Kasumi-1 (cell line): ENCODE results near the gene SDR39U1.

Experiments used
- DNase-seq, 2 experiments: peaks; one replicate each; lab custom pipeline; 2025; lab: John Stamatoyannopoulos, UW

The SDR39U1 gene

GRCh38 chr14:24411443-24412389 is 30.9 kb downstream of the SDR39U1 start:
- peak; percentile 56 to 78 for DNase-seq

GRCh38 chr14:24409956-24410355 is 32.6 kb downstream of the SDR39U1 start:
- no peak for DNase-seq

GRCh38 chr14:24409192-24409591 is 33.4 kb downstream of the SDR39U1 start:
- no peak for DNase-seq

DNA sequence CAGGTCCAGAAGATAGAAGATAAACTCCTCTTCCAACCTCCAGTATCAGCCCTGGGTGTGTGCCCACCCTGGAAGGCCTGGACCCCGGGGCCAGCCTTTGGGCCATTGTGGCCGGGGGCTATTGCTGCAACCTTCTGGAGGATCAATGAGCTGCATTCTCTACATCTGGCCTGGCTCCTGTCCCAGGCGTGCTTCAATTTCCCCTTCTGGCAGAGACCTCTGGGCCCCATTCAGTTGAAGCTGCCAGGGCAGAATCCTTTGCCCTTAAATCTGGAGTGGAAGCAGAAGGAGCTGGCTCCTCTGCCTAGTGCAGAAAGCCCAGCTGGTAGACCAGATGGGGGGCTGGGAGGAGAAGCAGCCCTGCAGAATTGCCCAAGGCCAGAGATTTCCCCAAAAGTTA is 33.8 kb downstream of the SDR39U1 start:
- DNase-seq = no peak

DNA sequence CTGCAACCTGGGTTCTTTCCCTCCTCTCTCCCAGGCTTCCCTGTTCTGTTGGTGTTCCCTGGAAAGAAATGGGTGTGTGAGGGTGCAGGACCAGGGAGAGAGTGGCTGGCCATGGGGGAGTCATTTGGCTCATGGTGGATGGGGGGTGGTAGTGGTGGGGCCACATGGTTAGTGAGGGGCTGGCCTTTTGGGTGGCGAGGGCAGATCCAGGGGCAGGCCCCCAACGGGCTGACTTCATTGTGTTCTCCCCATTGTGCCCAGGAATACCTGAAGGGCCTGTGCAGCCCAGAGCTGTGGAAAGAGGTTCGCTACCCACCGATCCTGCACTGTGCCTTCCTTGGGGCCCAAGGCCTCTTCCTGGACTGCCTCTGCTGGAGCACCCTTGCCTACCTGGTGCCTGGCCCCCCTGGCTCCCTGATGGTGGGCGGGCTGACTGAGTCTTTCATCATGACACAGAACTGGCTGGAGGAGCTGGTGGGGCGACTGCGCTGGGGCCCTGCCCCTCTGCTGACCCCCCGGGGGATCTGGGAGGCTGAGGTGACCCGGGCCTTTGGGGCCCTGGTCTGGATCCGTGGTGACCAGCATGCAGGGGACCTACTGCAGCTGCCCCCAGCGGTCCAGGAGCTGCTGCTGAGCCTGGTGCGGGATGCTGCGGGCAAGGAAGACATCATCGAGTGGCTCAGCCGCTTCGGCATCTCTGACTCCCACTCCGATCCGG is 34.8 kb downstream of the SDR39U1 start:
- no peak for DNase-seq

DNA sequence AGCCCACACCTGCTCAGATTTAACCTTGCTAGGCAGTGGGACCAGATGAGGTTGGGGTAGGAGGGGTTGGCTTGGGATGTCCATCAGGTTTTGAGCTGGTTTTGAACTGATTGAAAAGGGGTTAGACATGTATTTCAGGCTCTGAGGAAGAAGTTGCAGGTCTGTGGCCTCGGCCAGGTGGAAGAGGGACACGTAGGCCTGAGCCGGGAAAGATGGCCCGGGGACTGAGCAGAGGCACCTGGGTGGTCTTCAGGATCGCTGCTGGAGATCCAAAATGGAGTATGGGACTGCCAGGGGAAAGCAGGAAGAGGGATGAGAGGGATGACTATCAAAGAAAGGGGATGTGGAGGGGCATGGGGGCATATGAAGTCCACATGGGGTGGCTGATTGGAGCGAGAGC is 36.2 kb downstream of the SDR39U1 start:
- DNase-seq = no peak

DNA sequence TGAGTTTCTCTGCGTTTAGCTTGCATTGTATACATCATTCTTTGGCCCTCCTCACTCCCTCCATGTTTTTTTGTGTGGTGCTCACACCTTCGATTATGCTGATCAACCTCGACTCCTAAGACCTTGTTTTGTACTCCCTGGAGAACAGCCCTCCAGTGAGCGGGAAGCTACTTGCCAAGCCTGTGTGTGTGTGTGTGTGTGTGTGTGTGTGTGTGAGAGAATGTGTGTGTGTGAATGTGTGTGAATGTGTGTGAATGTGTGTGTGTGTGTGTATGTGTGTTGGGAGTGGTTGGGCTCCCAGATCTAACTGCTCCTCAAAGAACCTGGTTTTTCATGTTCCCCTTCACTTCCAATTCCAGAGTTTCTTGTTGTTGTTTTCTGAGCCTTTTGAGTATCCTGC is 37.8 kb downstream of the SDR39U1 start:
- DNase-seq = no peak

- no peak for DNase-seq
Observed at GRCh38 chr14:24403294-24403998, 39.1 kb downstream of the SDR39U1 start.

GRCh38 chr14:24401810-24402702 is 40.5 kb downstream of the SDR39U1 start:
- no peak for DNase-seq

DNA sequence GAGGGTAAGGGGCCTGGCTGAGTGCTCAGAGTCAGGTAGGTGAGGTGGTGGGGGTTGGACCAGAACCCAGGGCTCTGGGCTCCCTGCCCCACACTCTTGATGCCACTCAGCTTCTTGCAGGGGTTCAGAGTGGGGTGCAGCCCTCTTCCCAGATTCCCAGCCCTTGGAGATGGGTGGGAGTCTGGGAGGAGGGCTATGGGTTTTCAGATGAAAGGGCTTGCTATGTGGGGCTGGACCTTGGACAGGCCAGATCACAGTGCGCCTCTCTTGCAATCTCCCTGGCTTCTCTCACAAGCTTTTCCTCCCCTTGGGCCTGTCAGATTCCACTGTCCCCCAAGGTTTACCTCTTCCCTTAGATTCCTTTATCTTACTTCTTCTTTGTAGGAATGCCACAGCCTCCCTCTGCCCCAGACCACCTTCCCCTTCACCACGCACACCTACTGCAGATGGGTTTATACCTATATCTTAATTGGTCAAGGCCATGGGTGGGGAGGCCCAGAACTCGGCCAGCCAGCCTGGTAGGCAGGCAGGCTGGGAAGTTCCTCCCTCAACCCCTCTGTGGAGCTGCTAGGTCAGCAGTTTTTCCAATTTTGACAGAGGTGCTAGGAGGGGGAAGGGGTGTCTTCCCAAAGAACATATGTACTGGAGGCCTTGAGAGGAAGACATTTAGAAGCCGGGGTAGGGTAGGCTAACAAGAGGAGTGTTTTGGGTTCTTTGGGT is 42.4 kb downstream of the SDR39U1 start:
- DNase-seq = no peak

GRCh38 chr14:24399447-24399822 is 43.1 kb downstream of the SDR39U1 start:
- DNase-seq = no peak

DNA sequence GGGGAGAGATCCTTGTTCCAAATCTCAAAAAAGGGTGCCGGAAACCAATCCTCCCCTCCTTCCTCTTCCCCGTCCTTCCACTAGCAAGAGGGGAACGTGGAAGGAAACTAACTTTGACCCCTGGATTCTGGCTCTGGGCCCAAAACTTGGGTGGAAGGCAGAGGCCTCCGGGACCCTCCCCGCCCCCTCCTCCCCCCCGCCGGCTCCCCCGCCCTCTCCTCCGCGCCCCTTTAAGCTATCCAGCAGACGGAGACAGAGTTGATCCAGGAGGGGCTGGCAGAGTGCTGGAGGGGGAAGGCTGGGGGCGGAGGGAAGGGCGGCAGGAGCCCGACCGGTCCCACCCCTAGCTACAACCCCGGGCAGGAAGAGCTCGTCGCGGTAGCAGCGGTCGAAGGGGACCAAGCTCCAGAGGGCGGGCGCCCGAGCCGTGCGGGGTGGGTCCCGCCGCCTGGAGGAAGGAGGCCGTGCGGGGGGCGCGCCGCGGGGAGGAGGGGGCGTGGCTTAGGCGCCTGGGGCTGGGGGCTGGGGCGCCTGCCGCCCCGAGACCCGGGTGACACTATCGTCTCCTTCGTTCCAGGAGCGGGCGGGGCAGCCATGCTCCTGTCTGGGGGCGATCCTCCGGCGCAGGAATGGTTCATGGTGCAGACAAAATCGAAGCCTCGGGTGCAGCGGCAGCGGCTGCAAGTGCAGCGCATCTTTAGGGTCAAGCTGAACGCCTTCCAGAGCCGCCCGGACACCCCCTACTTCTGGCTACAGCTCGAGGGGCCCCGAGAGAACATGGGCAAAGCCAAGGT is 43.7 kb downstream of the SDR39U1 start, which contains the start of gene NYNRIN:
NYNRIN (plus strand) TSS at position 351 of the 794 bp plus-strand sequence; CDS start at position 595, 244 bp downstream.
- peak in 1 of 2 experiments; percentile 21 for DNase-seq

GRCh38 chr14:24398293-24398652 is 44.3 kb downstream of the SDR39U1 start:
- no peak for DNase-seq

DNA sequence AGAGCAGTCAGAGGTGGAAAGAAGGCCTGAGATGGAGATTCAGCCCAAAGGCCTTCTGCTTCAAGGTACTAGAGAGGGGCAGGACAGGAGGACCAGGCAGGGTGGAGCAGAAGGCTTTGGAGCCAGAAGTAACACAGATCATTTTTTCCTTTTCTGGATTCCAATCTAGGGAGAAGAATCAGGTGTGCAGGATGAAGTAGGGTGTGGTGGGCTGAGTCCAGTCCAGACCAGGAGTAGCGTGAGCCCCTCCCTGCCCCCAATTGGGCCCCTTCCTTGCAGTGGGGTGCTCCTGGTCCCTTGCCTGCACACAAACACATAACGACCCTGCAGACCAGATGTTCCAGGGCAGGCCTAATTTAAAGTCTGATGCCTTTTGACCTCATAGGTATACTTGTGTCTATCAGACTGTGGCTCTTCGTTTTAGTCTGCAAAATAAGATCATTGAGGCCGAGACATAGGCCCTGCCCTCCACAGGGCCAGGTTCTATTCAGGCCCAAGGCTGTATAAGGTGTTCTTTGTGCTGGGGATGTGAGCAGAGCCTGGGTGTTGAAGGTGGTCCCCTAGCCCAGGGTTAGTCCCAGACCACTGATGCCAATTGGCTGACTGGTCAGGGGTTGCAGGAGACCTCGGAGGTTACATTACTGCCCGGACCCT is 44.8 kb downstream of the SDR39U1 start:
- no peak for DNase-seq

DNA sequence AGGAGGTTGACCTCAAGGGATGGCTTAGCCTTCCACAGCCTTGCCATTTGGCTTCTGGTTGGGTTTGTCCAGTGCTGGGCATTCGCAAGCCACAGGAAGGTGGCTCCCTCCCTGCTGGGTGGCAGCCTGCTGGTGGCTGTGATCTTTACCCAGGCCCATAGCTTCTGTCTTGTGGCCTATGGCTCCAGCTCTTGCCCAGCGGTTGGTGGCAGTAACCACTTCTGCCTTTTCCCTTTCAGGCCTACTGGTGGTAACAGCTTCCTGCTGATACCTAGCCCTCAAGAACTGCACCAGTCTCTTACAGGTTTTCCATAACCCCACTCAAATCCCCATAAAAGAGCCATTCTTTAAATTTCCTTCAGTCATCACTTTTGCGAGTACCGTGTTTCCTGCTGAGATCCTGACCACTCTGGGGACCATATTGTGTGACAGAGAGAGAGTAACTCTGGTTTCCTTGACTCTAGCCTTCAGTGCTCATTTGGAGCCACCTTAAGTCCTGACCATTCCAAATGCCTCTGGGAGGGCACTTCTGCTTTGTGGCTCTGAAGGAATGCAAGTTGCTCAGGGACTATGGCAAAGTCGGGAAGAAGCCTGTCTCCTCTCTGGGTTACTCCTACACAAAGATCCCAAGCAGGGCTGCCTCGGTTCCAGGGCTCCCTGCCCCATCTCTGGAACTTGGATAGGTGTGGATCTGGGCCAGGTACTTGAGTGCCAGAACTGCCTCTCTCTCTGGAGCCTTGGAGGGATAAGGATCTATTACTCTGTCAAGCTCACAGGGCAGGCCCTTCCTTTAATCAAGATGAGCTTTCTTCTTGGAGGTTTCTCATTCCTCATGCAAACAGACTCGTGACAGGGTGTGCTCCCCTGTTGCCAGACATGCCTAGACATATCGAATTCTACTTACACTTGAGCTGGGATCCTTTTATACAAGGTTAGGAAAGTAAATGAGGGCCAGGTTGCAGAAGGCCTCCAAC is 46.7 kb downstream of the SDR39U1 start:
- DNase-seq = peak; percentile 50 to 62

GRCh38 chr14:24394275-24394674 is 48.3 kb downstream of the SDR39U1 start:
- DNase-seq = peak in 1 of 2 experiments; percentile 14

- no peak for DNase-seq
Observed at GRCh38 chr14:24392325-24393091, 50.1 kb downstream of the SDR39U1 start.
